Stimulated activated CD8-positive, alpha-beta memory T cell treated with anti-CD3 and anti-CD28 coated beads, Interleukin-4, amount 100 ng/mL, for 24 hours (primary cell): ENCODE measurements around the gene UMAD1.

Experiments
- DNase-seq: peaks from one replicate; pipeline ENCODE4 v3.0.0-alpha.2; 2020; ENCODE audit warnings: low read depth

Gene UMAD1

GRCh38 chr7:7830122-7830878 lies 189.7 kb downstream of the UMAD1 start:
- no peak for DNase-seq

- DNase-seq: no peak
Measured at GRCh38 chr7:7832518-7832917, 192.0 kb downstream of the UMAD1 start.

GRCh38 chr7:7834761-7835160 lies 194.2 kb downstream of the UMAD1 start:
- DNase-seq: no peak

GRCh38 chr7:7841027-7841426 lies 200.5 kb downstream of the UMAD1 start:
- DNase-seq: no peak

DNA sequence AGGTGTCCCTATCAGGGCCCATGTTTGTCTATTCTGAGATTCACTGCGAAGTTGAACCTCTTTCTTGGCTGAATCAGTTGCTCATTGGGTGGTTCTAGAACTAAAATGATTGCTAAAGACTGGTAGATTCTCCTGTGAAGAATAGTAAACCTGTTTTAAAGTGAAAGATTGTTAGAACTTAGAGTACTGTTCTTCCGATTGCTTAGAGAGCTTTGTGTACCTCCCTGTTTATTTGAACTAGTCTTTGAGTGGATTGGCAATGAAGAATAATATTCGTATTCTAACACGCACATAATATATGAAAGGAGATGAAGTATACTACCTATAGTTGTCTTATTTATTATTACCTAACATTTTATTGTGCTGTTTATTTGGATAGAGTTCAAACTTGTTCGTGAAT lies 202.7 kb downstream of the UMAD1 start:
- DNase-seq: no peak

GRCh38 chr7:7843972-7844371 lies 203.4 kb downstream of the UMAD1 start:
- DNase-seq: no peak

GRCh38 chr7:7848246-7848645 lies 207.7 kb downstream of the UMAD1 start:
- no peak for DNase-seq

GRCh38 chr7:7848892-7849291 lies 208.3 kb downstream of the UMAD1 start:
- no peak for DNase-seq

DNA sequence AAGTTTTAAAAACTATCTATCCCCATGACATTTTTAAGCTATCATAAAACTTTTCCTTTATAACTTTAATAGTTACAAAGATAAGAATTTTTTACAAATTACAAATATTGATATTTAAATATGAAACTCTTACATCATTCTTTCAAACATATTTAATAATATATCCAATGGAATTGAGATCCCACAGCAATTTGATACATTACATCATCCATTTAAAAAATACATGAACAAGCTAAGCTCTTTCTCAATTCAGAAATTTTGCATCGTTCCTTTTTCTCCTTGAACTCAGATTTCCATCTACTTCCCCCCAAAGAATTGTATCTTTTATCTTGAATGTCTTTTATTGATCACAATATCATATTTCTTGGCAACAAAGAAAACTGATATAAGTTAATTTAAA lies 209.6 kb downstream of the UMAD1 start:
- no peak for DNase-seq

GRCh38 chr7:7851381-7851780 lies 210.8 kb downstream of the UMAD1 start:
- DNase-seq: no peak

GRCh38 chr7:7851991-7852390 lies 211.4 kb downstream of the UMAD1 start:
- DNase-seq: no peak

GRCh38 chr7:7857143-7857583 lies 216.6 kb downstream of the UMAD1 start:
- no peak for DNase-seq

DNA sequence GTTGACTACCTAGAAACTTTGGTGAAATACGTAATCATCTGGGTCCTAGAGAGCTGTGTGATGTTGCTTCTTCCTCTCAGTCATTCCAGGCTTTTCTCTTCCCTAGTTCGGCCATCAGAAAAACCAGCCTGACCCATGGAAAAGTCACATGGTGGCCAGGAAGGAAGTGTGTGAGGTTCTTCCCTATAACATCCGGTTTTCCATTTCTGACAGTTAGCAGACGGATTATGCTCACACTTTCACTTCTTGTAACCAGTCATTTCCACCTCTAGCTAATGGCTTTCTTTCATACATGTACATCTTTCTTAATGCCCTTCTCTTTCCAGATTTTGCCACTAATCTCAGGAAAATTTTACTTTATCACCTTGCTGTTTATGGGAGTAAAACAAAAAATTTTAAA lies 218.0 kb downstream of the UMAD1 start:
- DNase-seq: no peak

DNA sequence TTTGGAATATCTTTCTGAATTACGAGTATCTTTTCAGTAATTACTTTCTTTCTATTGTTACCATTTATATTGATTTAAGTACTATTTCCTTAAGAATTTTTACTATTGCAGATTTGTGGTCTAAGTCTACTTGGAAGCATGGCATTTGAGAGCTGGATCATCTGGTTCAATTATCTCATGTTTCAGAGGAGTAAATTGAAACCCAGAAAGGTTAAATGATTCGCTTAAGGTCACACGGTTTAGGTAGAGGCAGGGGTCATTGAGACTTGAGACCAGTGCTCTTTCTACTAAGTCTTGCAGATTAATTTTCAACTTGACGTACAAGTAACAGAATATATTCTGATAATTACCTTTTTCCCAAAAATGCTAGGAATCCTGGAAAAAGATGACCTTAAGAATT lies 218.9 kb downstream of the UMAD1 start:
- no peak for DNase-seq

- DNase-seq: no peak
Measured at GRCh38 chr7:7861211-7861633, 220.7 kb downstream of the UMAD1 start.

DNA sequence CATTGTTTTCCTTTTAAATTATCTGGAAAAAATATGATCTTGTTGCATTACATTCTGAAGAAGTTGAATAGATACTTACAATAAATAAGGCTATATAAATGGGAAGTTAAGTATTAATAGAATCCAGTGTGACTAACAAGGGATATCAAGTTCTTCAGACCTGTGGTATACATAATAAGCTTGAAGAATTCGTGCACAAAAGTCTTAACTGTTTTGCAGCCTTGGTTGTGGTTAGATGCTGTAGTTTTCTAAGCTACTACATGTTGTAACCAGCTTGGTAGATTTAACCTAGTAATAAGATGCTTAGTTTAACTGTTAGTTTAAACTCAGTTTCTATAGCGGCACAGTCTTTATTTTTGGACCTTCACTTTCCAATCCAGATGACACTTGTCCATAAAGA lies 221.8 kb downstream of the UMAD1 start:
- no peak for DNase-seq

DNA sequence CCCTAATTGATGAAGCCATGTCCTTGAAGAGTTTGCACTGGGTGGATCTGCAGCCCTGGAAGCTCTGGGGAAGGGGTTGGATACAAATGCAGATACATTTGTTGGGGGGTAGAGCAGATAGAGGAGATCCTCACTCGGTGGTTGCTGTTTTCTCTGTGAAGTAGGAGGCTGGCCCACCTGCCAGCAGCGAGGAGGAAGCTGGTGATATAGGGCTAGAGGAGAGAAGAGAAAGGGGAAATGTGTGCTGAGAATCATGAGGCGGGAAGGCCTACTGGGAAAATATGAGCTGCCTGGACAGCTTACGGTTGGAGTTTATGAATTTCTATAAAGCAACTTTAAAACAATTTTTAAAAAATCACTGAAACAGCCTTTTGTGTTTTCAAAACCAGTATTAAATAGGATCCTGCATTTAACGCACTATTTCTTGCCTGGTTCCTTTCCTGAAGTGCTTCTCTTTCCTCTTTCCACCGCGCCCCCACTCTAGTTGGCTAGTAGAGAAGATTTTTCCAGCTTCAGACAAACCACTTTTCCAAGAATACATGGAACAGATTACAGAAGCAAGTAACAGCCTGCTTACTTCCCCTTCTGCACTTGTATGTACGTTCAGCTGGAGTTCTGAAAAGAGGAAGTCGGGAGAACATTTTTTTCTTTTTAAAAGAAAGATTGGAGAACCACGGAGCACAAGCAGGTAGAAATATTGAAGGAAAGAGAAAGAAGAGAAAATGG lies 227.5 kb downstream of the UMAD1 start:
- DNase-seq: no peak

- DNase-seq: no peak
Measured at GRCh38 chr7:7868572-7868899, 228.0 kb downstream of the UMAD1 start.

- no peak for DNase-seq
Measured at GRCh38 chr7:7869036-7869435, 228.5 kb downstream of the UMAD1 start.

DNA sequence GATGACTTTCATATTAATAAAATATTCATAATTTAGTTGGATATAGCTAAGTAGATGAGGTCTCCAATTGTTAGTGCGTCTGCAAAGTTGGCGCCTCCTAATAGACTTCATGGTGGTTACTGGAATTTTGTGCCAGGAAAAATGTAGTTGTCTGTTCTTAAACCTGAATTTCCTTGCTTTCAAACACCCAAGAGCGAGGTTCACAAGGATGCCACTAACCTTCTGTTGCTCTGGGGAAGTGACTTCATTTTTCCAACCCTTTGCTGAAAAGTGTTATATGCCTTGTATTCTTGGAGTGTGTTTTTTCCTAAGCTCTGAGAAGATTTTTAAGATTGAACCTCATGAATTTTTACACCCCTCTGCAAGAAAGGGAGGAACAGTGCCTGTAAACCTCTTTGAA lies 229.1 kb downstream of the UMAD1 start:
- DNase-seq: no peak

DNA sequence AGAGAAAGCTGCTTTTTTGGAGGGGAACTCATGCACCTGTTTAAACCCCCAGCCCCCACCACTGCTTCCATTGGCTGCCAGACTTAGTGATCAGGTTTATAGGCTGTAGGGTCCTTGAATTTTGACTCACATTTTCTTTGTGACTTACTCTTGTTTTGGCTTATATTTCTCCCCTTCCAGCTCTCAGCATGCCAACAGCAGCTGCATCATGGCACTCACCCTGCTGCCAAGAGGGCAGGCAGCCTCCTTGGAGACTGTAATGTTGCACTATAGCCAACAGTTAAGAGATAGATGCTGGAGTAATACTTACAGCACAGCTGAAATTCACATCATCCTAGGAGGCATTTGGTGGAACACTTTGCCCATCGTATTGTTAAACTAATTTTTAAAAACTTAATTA lies 230.0 kb downstream of the UMAD1 start:
- DNase-seq: no peak

DNA sequence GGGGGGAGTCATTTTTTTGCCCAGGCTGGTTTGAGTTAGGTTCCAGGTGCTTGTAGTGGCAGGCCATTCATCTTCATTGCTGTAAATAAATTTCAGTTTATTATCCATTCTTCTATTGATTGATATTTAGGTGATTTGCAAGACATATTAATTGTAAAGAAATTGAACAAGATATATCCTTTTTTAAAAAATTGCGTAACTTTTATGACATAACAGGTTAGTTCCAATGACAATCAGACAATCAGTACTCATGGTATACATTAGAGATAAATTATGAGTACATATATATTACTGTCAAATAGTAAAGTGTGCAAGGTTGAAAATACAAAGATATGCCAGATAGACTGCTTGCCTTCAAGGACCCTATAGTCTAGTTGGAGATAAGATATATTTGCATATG lies 235.9 kb downstream of the UMAD1 start:
- no peak for DNase-seq

- DNase-seq: no peak
Measured at GRCh38 chr7:7881581-7881980, 241.0 kb downstream of the UMAD1 start.

DNA sequence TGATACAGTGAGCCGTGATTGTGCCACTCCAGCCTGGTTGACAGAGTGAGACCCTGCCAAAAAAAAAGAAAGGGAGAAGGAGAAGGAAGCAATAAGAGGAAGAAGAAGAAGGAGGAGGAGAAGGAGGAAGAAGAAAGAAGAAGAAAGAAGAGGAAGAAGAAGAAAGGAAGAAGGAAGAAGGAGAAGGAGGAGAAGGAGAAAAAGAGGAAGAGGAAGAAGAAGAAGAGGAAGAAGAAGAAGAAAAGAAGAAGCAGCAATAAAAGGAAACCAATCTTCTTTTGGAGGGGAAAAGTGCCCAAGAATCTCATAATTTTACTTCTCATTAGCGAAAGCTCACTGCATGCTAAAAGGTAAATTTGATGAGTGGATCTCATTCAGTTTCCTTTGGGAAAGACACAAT lies 242.3 kb downstream of the UMAD1 start:
- DNase-seq: no peak
